Endothelial cell (in vitro differentiated cells): ENCODE measurements around the gene CEP131. TPM values are rescaled to one million over a fixed set of nuclear protein-coding genes. Genes with fewer than 3 reads are reported as not detected.

ENCODE experiments used
- DNase-seq: peaks from one replicate; pipeline ENCODE4 v3.0.0; 2021; ENCODE audit warnings: low spot score
- H3K27ac Mint-ChIP-seq: one replicate; pipeline ENCODE4 v1.8.0; 2021; ENCODE audit warnings: mixed read lengths, inconsistent platforms; ENCODE audit not compliant: unreplicated experiment
- H3K27me3 Mint-ChIP-seq: one replicate; pipeline ENCODE4 v1.8.0; 2021; ENCODE audit warnings: mild to moderate bottlenecking, moderate library complexity, mixed read lengths, inconsistent platforms; ENCODE audit not compliant: unreplicated experiment
- H3K36me3 Mint-ChIP-seq: one replicate; pipeline ENCODE4 v1.8.0; 2021; ENCODE audit warnings: mild to moderate bottlenecking, low read depth, mixed read lengths, inconsistent platforms; ENCODE audit not compliant: unreplicated experiment
- H3K4me1 Mint-ChIP-seq: one replicate; pipeline ENCODE4 v1.8.0; 2021; ENCODE audit warnings: mild to moderate bottlenecking, mixed read lengths, inconsistent platforms; ENCODE audit not compliant: unreplicated experiment
- H3K4me3 Mint-ChIP-seq: one replicate; pipeline ENCODE4 v1.8.0; 2021; ENCODE audit warnings: mild to moderate bottlenecking, mixed read lengths, inconsistent platforms; ENCODE audit not compliant: unreplicated experiment
- H3K9me3 Mint-ChIP-seq: one replicate; pipeline ENCODE4 v1.8.0; 2021; ENCODE audit warnings: mixed read lengths, inconsistent platforms; ENCODE audit not compliant: unreplicated experiment
- total RNA-seq: library from RNA; stranded (reverse); fragmentation: NEBNext Ultra II Directional; extraction: Animal tissue kit (Norgen Biotek cat#: 25700); gene quantifications from one replicate; pipeline ENCODE4 v1.2.1, GENCODE V29; 2021; ENCODE audit not compliant: unreplicated experiment
- TF ChIP-seq, protein P1 (sequence below): fragments of 200-600 bp; sonication (generic); IDR thresholded peaks from one replicate; pipeline ENCODE4 v1.5.0; 2021; ENCODE audit warnings: antibody characterized with exemption; ENCODE audit not compliant: unreplicated experiment

Gene CEP131
- total RNA-seq, 1 donor from 2014 or later, result 21.1 TPM

DNA sequence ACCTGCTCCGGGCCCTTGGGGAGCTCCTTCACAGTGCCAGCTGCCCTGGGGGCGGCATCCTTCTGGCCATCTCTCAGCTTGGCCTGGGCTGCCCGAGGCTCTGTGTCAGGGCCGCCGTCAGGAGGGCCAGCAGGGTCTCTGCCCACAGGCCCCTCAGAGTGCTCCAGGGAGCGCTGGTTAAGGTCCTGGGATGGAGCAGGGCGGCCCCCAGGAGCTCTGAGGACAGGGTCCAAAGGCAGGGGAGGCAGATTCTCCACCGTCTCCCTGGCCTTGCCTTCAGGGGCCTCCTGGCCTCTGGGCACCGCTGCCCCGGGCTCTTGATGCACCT lies 23.5 kb upstream of the CEP131 start:
- no peaks in the 10 kb centered on the region for H3K4me1 Mint-ChIP-seq
- TF ChIP-seq, protein P1, sequence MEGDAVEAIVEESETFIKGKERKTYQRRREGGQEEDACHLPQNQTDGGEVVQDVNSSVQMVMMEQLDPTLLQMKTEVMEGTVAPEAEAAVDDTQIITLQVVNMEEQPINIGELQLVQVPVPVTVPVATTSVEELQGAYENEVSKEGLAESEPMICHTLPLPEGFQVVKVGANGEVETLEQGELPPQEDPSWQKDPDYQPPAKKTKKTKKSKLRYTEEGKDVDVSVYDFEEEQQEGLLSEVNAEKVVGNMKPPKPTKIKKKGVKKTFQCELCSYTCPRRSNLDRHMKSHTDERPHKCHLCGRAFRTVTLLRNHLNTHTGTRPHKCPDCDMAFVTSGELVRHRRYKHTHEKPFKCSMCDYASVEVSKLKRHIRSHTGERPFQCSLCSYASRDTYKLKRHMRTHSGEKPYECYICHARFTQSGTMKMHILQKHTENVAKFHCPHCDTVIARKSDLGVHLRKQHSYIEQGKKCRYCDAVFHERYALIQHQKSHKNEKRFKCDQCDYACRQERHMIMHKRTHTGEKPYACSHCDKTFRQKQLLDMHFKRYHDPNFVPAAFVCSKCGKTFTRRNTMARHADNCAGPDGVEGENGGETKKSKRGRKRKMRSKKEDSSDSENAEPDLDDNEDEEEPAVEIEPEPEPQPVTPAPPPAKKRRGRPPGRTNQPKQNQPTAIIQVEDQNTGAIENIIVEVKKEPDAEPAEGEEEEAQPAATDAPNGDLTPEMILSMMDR, result no peak

DNA sequence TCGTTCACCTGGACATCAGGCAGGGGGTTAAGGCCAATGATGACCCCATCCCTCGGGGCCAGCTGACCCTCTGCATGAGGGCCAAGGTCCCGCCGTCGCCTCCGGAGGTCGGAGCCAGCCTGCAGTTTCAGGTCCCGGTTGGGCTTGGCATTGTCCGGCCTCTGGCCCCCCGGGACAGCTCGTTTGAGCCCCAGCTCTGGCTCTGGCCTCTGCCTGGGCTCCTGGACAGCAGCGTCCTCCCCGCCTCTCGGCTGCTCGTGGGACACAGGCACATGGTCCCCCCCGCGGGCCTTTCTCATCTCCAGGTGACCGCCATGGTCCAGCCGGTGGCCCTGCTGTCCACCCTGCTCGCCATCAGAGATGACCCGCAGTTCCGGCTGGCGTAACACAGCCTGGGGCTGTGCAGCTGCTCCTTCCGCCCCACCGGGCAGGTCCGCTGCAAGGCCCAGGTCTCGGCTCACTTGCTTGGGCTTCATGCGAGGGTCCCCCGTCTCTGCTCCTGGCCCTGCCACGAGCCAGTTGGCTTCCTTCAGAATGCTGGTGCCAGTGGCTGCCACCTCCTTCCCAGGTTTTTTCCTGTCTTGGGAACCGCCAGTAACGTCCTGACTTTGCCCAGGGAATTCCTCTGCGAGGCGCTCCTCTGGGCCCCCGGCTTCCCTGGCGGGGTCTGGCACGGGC lies 23.0 kb upstream of the CEP131 start:
- Mint-ChIP-seq H3K27me3 (peaks cover 22% of the 10 kb centered on the region), H3K4me1 (no peaks in the 10 kb centered on the region), H3K27ac (no peak overlapping the region), H3K4me3 (no peak overlapping the region), H3K9me3 (no peaks in the 10 kb centered on the region), H3K36me3 (peaks cover 10% of the 10 kb centered on the region)
- TF ChIP-seq, protein P1, result no peak
- no peak for DNase-seq

More for the DNA sequence above, 23.5 kb upstream of the CEP131 start:
- H3K36me3 Mint-ChIP-seq, result peaks cover 10% of the 10 kb centered on the region
- H3K27ac Mint-ChIP-seq, result no peak overlapping the region
- H3K27me3 Mint-ChIP-seq, result peaks cover 20% of the 10 kb centered on the region
- no peak for DNase-seq
- no peaks in the 10 kb centered on the region for H3K9me3 Mint-ChIP-seq
- H3K4me3 Mint-ChIP-seq, result no peak overlapping the region

DNA sequence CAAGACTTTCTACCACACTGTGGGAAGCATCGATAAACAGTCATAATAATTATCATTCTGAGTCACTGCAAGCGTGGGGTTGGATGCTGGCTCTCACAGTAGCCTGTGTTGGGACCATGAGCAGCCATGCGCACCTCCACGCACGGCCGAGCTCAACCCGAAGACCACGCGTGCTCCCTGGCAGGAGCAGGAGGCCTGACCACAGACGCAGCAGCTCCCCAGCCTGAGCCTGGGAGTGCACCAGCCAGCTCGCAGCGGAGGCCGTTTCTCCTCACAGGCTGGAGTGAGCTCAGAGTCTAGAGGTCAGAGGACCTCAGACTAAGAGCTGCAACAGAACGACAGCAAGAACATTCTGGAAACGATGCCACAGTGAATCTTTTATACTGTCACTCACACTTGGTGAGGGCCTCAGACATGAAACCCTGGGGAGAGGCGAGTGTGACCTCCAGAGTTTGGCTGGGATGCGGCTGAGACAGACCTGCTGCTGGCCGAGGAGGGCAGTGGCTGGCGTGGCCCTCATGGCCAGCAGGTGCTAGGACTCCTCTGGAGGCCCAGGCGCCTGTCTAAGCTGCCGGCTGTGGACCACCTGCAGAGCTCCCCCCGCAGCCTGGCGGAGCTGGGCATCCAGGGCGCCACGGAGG lies 22.4 kb upstream of the CEP131 start:
- H3K9me3 Mint-ChIP-seq, result no peaks in the 10 kb centered on the region
- H3K4me1 Mint-ChIP-seq, result no peaks in the 10 kb centered on the region
- H3K27ac Mint-ChIP-seq, result no peak overlapping the region
- TF ChIP-seq, protein P1, result no peak
- peak overlapping the region; percentile 35 for H3K4me3 Mint-ChIP-seq
- peaks cover 22% of the 10 kb centered on the region for H3K27me3 Mint-ChIP-seq
- DNase-seq, result no peak
- peaks cover 10% of the 10 kb centered on the region for H3K36me3 Mint-ChIP-seq

DNA sequence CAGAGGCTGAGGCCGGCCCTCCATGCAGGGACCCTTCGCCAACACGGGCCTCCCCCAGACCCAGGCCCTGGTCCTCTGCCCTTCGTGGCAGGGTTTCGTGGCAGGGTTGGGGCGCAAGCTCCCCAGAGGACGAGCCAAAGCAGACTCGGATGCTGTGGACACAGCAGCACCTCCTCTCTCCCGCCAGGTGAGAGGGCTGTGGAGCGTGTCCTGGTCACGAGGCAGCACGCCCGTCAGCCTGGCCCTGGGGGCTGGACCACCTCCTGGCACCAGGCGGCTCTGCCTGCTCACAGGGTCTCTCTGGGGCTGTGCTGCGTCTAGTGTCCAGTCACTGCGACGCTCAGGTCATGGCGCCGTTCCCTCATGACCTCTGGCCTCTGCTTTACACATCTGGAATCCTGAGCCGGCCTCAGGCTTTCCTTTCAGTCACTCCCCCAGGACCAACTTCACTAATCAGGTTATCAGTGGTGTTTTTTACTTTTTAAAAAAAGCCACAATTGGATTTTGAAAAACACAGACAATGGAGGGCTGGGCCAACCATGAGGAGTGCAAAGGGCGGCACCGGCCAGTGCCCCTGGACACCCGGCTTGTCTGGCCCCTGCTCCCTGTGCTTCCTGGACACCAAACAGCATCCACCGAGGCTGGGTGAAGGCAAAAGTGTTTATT lies 21.7 kb upstream of the CEP131 start:
- H3K4me3 Mint-ChIP-seq, result peak overlapping the region; percentile 35

More for the DNA sequence above, 21.7 kb upstream of the CEP131 start:
- no peaks in the 10 kb centered on the region for H3K9me3 Mint-ChIP-seq
- TF ChIP-seq, protein P1, result no peak
- H3K36me3 Mint-ChIP-seq, result peaks cover 6% of the 10 kb centered on the region
- H3K27ac Mint-ChIP-seq, result no peak overlapping the region
- peaks cover 22% of the 10 kb centered on the region for H3K27me3 Mint-ChIP-seq
- H3K4me1 Mint-ChIP-seq, result no peaks in the 10 kb centered on the region
- DNase-seq, result no peak
